GM23338 (cell line): Measurements from ENCODE around the gene C1orf198. TPM values are rescaled to one million over a fixed set of nuclear protein-coding genes. Genes with fewer than 3 reads are reported as not detected.

Experiments used
- ATAC-seq: fragments of 200-7000 bp; cut with Tn5 transposase; 3 replicates; pipeline ENCODE4 v1.9.1; 2020
- DNase-seq: peaks from one replicate; pipeline ENCODE4 v3.0.0-alpha.2; 2015; ENCODE audit warnings: low spot score
- H2AFZ ChIP-seq: fragments of 200-600 bp; sonication (generic); 2 replicates; pipeline ENCODE4 v1.8.0; 2016; ENCODE audit warnings: antibody characterized with exemption, mild to moderate bottlenecking, moderate library complexity
- H3F3A ChIP-seq: fragments of 200-600 bp; sonication (generic); replicated peaks from 2 replicates; pipeline ENCODE4 v1.8.0; 2017; ENCODE audit warnings: antibody characterized with exemption, mixed run types, low read depth
- H3K27ac ChIP-seq: fragments of 200-600 bp; sonication (generic); 2 replicates; pipeline ENCODE4 v1.6.1; 2016; ENCODE audit warnings: low read depth
- H3K27me3 ChIP-seq: fragments of 200-600 bp; sonication (generic); 2 replicates; pipeline ENCODE4 v1.8.0; 2016; ENCODE audit warnings: mild to moderate bottlenecking, mixed run types, moderate library complexity; ENCODE audit not compliant: insufficient read depth
- H3K36me3 ChIP-seq: fragments of 200-600 bp; sonication (generic); 2 replicates; pipeline ENCODE4 v1.8.0; 2016; ENCODE audit warnings: mild to moderate bottlenecking; ENCODE audit not compliant: insufficient read depth
- H3K4me1 ChIP-seq: fragments of 200-600 bp; sonication (generic); 2 replicates; pipeline ENCODE4 v1.8.0; 2016; ENCODE audit warnings: mild to moderate bottlenecking, moderate library complexity; ENCODE audit not compliant: insufficient read depth
- H3K4me2 ChIP-seq: fragments of 200-600 bp; sonication (generic); 2 replicates; pipeline ENCODE4 v1.7.1; 2017; ENCODE audit warnings: mixed run types
- H3K4me3 ChIP-seq: fragments of 200-600 bp; sonication (generic); 2 replicates; pipeline ENCODE4 v1.6.1; 2016; ENCODE audit warnings: mixed run types
- H3K79me2 ChIP-seq: fragments of 200-600 bp; sonication (generic); replicated peaks from 2 replicates; pipeline ENCODE4 v1.8.0; 2017; ENCODE audit warnings: mild to moderate bottlenecking; ENCODE audit not compliant: insufficient read depth
- H3K9me2 ChIP-seq: fragments of 200-600 bp; sonication (generic); 2 replicates; pipeline ENCODE4 v1.8.0; 2017; ENCODE audit not compliant: insufficient read depth
- H4K20me1 ChIP-seq: fragments of 200-600 bp; sonication (generic); replicated peaks from 2 replicates; pipeline ENCODE4 v1.8.0; 2017; ENCODE audit warnings: mild to moderate bottlenecking; ENCODE audit not compliant: insufficient read depth
- H3K27ac Mint-ChIP-seq: 2 replicates; pipeline ENCODE4 v1.8.0; 2020; ENCODE audit warnings: inconsistent platforms, mild to moderate bottlenecking, moderate library complexity, mixed read lengths
- H3K27me3 Mint-ChIP-seq: 3 replicates; pipeline ENCODE4 v1.8.0; 2022; ENCODE audit warnings: low read depth, mild to moderate bottlenecking, moderate library complexity, mixed read lengths, inconsistent platforms; ENCODE audit not compliant: insufficient read depth, poor library complexity
- H3K36me3 Mint-ChIP-seq: 3 replicates; pipeline ENCODE4 v1.8.0; 2021; ENCODE audit warnings: low read depth, mild to moderate bottlenecking, inconsistent platforms, moderate library complexity, mixed read lengths
- H3K4me1 Mint-ChIP-seq: 3 replicates; pipeline ENCODE4 v1.8.0; 2020; ENCODE audit warnings: mild to moderate bottlenecking, inconsistent platforms, mixed read lengths
- H3K4me3 Mint-ChIP-seq: 3 replicates; pipeline ENCODE4 v1.8.0; 2021; ENCODE audit warnings: moderate library complexity, mild to moderate bottlenecking, inconsistent platforms, mixed read lengths
- H3K9me3 Mint-ChIP-seq: 3 replicates; pipeline ENCODE4 v1.8.0; 2020; ENCODE audit warnings: moderate library complexity, mild to moderate bottlenecking, inconsistent platforms, mixed read lengths
- CREB1 ChIP-seq: fragments of 250-450 bp; sonication (Bioruptor Pico); IDR thresholded peaks from 2 replicates; pipeline ENCODE4 v1.5.0; 2020; ENCODE audit warnings: low read depth, mild to moderate bottlenecking, moderate library complexity
- EZH2 ChIP-seq: fragments of 200-600 bp; sonication (generic); IDR thresholded peaks from one replicate; pipeline ENCODE4 v1.8.0; 2017; ENCODE audit warnings: antibody characterized with exemption, mild to moderate bottlenecking, low read depth; ENCODE audit not compliant: unreplicated experiment
- EZH2phosphoT487 ChIP-seq: fragments of 200-600 bp; sonication (generic); IDR thresholded peaks from one replicate; pipeline ENCODE4 v1.8.1; 2018; ENCODE audit warnings: antibody characterized with exemption; ENCODE audit not compliant: unreplicated experiment
- JUNB ChIP-seq: IDR thresholded peaks from one replicate; pipeline ENCODE4 v1.6.1; 2016; ENCODE audit warnings: antibody characterized with exemption; ENCODE audit not compliant: unreplicated experiment
- POLR2AphosphoS5 ChIP-seq: IDR thresholded peaks from 2 replicates; pipeline ENCODE4 v1.6.1; 2016; ENCODE audit warnings: antibody characterized with exemption, low read depth
- polyA plus RNA-seq: library from polyadenylated mRNA; unstranded; fragments of >200 nt; fragmentation: Nextera tagmentation; extraction: Ambion mirVana; gene quantifications from 2 replicates; pipeline ENCODE4 v1.2.1, GENCODE V29; 2016
- total RNA-seq: library from RNA; depleted of rRNA; stranded (reverse); fragments of >200 nt; shearing (Covaris generic); gene quantifications from 2 replicates; pipeline ENCODE4 v1.2.3, GENCODE V29; 2014
- TF ChIP-seq, protein P1 (sequence below): fragments of 250-450 bp; sonication (Bioruptor Pico); IDR thresholded peaks from 2 replicates; pipeline ENCODE4 v1.5.0; 2020; ENCODE audit warnings: mild to moderate bottlenecking, moderate library complexity

C1orf198 gene
- total and polyA plus RNA-seq, 2 experiments from 2014 or later: 14.9 to 46.6 TPM

DNA sequence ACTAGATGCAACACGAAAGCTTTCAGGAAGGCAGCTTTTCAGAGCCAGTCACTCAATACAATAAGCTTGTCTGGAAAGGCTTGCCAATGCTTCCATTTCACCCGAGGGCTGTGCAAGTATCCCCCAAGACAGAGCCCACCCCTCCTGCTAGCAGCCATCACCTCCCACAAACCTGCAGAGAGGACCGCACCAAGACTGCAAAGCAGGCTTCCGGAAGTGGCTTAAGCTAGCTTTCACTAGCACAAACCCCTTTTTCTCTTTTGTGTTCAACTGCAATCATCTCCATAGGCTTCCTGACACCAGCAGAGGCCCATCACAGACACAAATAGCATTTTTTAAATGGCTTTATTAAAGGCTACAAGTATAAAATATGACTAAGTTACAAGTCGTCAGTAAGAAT is 31.5 kb downstream of the C1orf198 start (continued):
- TF ChIP-seq, protein P1, sequence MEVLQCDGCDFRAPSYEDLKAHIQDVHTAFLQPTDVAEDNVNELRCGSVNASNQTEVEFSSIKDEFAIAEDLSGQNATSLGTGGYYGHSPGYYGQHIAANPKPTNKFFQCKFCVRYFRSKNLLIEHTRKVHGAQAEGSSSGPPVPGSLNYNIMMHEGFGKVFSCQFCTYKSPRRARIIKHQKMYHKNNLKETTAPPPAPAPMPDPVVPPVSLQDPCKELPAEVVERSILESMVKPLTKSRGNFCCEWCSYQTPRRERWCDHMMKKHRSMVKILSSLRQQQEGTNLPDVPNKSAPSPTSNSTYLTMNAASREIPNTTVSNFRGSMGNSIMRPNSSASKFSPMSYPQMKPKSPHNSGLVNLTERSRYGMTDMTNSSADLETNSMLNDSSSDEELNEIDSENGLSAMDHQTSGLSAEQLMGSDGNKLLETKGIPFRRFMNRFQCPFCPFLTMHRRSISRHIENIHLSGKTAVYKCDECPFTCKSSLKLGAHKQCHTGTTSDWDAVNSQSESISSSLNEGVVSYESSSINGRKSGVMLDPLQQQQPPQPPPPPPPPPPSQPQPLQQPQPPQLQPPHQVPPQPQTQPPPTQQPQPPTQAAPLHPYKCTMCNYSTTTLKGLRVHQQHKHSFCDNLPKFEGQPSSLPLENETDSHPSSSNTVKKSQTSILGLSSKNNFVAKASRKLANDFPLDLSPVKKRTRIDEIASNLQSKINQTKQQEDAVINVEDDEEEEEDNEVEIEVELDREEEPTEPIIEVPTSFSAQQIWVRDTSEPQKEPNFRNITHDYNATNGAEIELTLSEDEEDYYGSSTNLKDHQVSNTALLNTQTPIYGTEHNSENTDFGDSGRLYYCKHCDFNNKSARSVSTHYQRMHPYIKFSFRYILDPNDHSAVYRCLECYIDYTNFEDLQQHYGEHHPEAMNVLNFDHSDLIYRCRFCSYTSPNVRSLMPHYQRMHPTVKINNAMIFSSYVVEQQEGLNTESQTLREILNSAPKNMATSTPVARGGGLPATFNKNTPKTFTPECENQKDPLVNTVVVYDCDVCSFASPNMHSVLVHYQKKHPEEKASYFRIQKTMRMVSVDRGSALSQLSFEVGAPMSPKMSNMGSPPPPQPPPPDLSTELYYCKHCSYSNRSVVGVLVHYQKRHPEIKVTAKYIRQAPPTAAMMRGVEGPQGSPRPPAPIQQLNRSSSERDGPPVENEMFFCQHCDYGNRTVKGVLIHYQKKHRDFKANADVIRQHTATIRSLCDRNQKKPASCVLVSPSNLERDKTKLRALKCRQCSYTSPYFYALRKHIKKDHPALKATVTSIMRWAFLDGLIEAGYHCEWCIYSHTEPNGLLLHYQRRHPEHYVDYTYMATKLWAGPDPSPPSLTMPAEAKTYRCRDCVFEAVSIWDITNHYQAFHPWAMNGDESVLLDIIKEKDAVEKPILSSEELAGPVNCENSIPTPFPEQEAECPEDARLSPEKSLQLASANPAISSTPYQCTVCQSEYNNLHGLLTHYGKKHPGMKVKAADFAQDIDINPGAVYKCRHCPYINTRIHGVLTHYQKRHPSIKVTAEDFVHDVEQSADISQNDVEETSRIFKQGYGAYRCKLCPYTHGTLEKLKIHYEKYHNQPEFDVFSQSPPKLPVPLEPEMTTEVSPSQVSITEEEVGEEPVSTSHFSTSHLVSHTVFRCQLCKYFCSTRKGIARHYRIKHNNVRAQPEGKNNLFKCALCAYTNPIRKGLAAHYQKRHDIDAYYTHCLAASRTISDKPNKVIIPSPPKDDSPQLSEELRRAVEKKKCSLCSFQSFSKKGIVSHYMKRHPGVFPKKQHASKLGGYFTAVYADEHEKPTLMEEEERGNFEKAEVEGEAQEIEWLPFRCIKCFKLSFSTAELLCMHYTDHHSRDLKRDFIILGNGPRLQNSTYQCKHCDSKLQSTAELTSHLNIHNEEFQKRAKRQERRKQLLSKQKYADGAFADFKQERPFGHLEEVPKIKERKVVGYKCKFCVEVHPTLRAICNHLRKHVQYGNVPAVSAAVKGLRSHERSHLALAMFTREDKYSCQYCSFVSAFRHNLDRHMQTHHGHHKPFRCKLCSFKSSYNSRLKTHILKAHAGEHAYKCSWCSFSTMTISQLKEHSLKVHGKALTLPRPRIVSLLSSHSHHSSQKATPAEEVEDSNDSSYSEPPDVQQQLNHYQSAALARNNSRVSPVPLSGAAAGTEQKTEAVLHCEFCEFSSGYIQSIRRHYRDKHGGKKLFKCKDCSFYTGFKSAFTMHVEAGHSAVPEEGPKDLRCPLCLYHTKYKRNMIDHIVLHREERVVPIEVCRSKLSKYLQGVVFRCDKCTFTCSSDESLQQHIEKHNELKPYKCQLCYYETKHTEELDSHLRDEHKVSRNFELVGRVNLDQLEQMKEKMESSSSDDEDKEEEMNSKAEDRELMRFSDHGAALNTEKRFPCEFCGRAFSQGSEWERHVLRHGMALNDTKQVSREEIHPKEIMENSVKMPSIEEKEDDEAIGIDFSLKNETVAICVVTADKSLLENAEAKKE (CRISPR knock-in tag): no peak
- no peak for TF ChIP-seq EZH2

- H2AFZ ChIP-seq: no peak overlapping the region
- H3K9me3 Mint-ChIP-seq: no peaks in the 10 kb centered on the region; the same call in 2 of the 3 replicates
- H3K27me3 ChIP-seq: no peaks in the 10 kb centered on the region
- no peak overlapping the region for H3K4me3 ChIP-seq
- H3K79me2 ChIP-seq: no peaks in the 10 kb centered on the region
- no peaks in the 10 kb centered on the region for H3K36me3 ChIP-seq
- peaks cover 2% of the 10 kb centered on the region for H3K27me3 Mint-ChIP-seq
- no peak for TF ChIP-seq POLR2AphosphoS5
- TF ChIP-seq, protein P1 (CRISPR knock-in tag): no peak
- no peak for TF ChIP-seq CREB1 (CRISPR knock-in tag)
- TF ChIP-seq EZH2: no peak
- TF ChIP-seq JUNB: no peak
- no peak for TF ChIP-seq EZH2phosphoT487
- DNase-seq: no peak
- no peak overlapping the region for H3K4me2 ChIP-seq
- H3K4me3 Mint-ChIP-seq: no peak overlapping the region
- H3F3A ChIP-seq: no peaks in the 10 kb centered on the region
- H3K27ac ChIP-seq: no peak overlapping the region
- H3K4me1 Mint-ChIP-seq: no peaks in the 10 kb centered on the region
- no peaks in the 10 kb centered on the region for H3K9me2 ChIP-seq
- H3K36me3 Mint-ChIP-seq: peaks cover 12% of the 10 kb centered on the region; the same call in 2 of the 3 replicates
- no peak for ATAC-seq
- H3K27ac Mint-ChIP-seq: no peak overlapping the region
- peaks cover 8% of the 10 kb centered on the region; the same call in 1 of the 2 replicates for H3K4me1 ChIP-seq
- peaks cover 8% of the 10 kb centered on the region for H4K20me1 ChIP-seq
These were observed 32.0 kb downstream of the C1orf198 start for GRCh38 chr1:230836347-230836746.
